HPDE6-E6E7 (cell line): Measurements from ENCODE around the gene OPALIN.

Experiments used
- DNase-seq: peaks from one replicate; pipeline ENCODE4 v3.0.0; 2011; ENCODE audit warnings: missing footprints; ENCODE audit errors: extremely low spot score

The OPALIN gene

DNA sequence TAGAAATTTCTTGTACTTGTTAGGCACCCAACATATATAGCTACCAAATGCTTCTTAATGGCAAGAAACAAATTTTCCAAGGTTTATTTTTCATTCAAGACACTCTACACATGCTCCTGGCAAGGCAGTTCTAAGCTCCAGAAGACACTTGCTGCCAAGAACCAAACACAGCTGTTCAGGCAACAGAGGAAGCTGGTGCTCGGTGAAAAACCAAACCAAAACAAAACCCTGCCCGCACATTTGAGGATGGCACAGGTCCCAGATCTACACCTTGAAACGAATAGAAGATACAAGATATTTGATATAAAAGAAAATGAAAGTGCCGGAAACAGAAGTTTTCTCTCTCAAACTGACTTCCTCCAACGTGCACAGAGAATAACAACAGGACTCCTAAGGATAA, 59.4 kb downstream of the OPALIN start:
- no peak for DNase-seq

GRCh38 chr10:96298362-96298761, 60.4 kb downstream of the OPALIN start:
- DNase-seq: no peak

DNA sequence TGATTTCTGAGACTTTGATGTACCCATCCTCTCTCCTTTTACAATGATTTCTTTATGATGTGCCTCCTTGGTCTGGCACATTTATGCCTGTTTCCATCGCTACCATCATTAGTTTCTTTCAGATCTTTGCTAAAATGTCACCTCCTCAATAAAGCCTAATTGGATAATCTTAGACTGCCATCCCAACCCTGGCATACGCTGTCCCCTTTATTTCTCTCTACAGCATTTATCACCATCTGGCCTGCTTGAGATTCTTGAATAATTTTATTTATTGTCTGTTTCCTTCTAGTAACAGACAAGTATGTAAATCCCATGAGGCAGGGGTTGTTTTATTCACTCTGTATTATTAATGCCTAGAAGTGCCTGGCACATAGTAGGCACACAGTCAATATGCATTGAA, 61.3 kb downstream of the OPALIN start:
- DNase-seq: no peak

DNA sequence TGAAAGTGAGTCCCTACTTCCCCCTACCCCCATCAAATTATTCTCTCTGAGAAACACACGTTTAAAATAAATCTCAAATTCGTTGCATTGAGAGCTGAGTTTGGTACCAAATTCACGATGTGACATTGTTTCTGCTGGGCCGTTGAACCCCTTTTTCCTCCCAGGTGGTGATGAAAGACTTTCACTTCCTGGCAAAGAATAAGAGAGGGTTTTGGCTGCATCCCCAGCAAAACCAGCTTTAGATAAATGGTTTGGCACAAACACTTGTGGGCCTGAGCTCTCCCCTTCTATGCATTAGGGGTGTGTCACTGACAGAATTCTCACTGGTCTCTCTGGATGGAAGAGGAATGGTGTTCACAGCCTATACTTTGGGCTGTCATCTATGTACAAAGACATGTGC, 63.3 kb downstream of the OPALIN start:
- no peak for DNase-seq
